Naive B cell (primary cell): ENCODE results near the gene TENT5C. TPM values are rescaled to one million over a fixed set of nuclear protein-coding genes. Genes with fewer than 3 reads are reported as not detected.

Experiments
- ATAC-seq, 2 donors: fragments of 150-1000 bp; cut with Tn5 transposase; 2 replicates each; pipeline ENCODE4 v1.10.0; 2021; ENCODE audit warnings: low read depth in 2 of 2, mild to moderate bottlenecking in 2 of 2, moderate library complexity in 2 of 2
- DNase-seq: peaks from one replicate; pipeline ENCODE4 v3.0.0; 2022
- H3K27ac Mint-ChIP-seq, 6 donors: one replicate each; pipeline ENCODE4 v1.8.0; 2020 to 2022; ENCODE audit warnings: mild to moderate bottlenecking in 6 of 6, mixed read lengths in 6 of 6, moderate library complexity in 5 of 6, inconsistent platforms in 2 of 6
- H3K27me3 Mint-ChIP-seq, 3 donors: one replicate each; pipeline ENCODE4 v1.8.0; 2021 to 2022; ENCODE audit warnings: mixed read lengths in 3 of 3, mild to moderate bottlenecking in 1 of 3
- H3K36me3 Mint-ChIP-seq, 2 donors: one replicate each; pipeline ENCODE4 v1.8.0; 2020 to 2022; ENCODE audit warnings: mixed read lengths in 2 of 2, inconsistent platforms in 1 of 2, mild to moderate bottlenecking in 1 of 2
- H3K4me1 Mint-ChIP-seq, 3 donors: one replicate each; pipeline ENCODE4 v1.8.0; 2020 to 2022; ENCODE audit warnings: mixed read lengths in 3 of 3, inconsistent platforms in 1 of 3, mild to moderate bottlenecking in 1 of 3, moderate library complexity in 1 of 3
- H3K4me3 Mint-ChIP-seq, 8 donors: one replicate each; pipeline ENCODE4 v1.8.0; 2020 to 2022; ENCODE audit warnings: mild to moderate bottlenecking in 8 of 8, mixed read lengths in 8 of 8, moderate library complexity in 8 of 8, inconsistent platforms in 2 of 8
- H3K9me3 Mint-ChIP-seq, 7 donors: one replicate each; pipeline ENCODE4 v1.8.0; 2020 to 2022; ENCODE audit warnings: mixed read lengths in 7 of 7, mild to moderate bottlenecking in 5 of 7, inconsistent platforms in 2 of 7, moderate library complexity in 1 of 7
- polyA plus RNA-seq, 6 donors: library from polyadenylated mRNA; unstranded; fragments of 300-500 nt; fragmentation: Illumina TruSeq; gene quantifications; one replicate each; pipeline ENCODE4 v1.2.3, GENCODE V29; 2021; ENCODE audit warnings: low read depth in 6 of 6

TENT5C gene
- polyA plus RNA-seq, 6 donors from 2014 or later, result 55.9 to 92.4 (median 65.2) TPM

DNA sequence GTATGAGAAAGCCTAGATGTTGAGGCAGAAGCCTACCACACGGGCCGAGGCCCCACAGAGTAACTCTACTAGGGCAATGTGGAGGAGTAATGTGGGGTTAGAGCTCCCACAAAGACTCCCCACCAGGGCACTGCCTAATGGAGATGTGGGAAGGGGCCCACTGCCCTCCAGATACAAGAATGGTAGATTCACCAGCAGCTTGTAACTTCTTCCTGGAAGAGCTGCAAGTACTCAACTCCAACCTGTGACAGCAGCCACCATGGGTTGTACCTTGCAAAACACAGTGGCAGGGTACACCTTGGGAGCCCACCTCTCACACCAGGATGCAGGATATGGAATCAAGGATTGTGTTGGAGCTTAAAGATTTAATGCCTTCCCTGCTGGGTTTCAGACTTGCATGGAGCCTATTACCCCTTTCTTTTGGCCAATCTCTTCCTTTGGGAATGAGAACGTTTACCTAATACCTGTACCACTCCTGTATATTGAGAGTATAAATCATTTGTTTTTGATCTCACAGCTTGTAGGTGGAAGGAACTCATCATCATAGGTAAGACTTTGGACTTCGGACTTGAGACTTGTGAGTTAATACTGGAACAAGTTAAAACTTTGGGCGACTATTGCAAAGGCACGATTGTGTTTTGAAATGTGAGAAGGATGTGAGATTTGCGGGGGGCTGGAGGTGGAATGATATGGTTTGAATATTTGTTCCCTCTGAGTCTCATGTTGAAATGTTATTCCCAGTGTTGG, 57.5 kb downstream of the TENT5C start:
- no peak for ATAC-seq
- peak overlapping the region; percentile 99 to 100 (median 99) for H3K27ac Mint-ChIP-seq
- H3K36me3 Mint-ChIP-seq, result no peaks in the 10 kb centered on the region
- H3K4me3 Mint-ChIP-seq, result peak overlapping the region in 6 of 8 donors; percentile 32 to 82 (median 52)
- peaks cover 85 to 98% (median 95%) of the 10 kb centered on the region in 3 donors for H3K4me1 Mint-ChIP-seq
- H3K9me3 Mint-ChIP-seq, result peaks cover 0 to 9% (median 1%) of the 10 kb centered on the region in 7 donors
- DNase-seq, result no peak
- H3K27me3 Mint-ChIP-seq, result no peaks in the 10 kb centered on the region

DNA sequence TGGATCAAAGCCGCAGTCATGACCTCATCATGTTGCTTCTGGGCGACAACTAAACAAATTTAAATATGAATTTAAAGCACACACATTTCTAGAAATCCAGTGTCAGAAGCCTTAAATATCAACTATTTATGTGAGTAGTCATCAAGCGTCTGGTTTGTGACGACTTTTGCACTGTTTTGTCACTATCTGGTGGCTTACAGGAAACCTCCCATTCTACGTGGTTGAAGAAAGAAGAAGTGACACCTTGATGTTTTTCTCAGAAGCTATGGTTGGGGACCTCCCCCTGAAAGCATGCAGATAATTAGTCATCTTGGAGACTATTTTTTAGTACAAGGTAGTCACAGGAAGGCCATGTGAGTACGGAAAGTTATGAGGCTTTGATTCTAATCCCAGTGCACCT, 58.5 kb downstream of the TENT5C start:
- ATAC-seq, result peak; percentile 90 to 91
- no peaks in the 10 kb centered on the region for H3K36me3 Mint-ChIP-seq
- no peaks in the 10 kb centered on the region for H3K27me3 Mint-ChIP-seq
- H3K9me3 Mint-ChIP-seq, result peaks cover 0 to 9% (median 1%) of the 10 kb centered on the region in 7 donors
- peak overlapping the region; percentile 99 to 100 (median 99) for H3K27ac Mint-ChIP-seq
- DNase-seq, result peak; percentile 90
- peak overlapping the region; percentile 11 to 82 (median 52) for H3K4me3 Mint-ChIP-seq
- peaks cover 75 to 91% (median 85%) of the 10 kb centered on the region in 3 donors for H3K4me1 Mint-ChIP-seq

DNA sequence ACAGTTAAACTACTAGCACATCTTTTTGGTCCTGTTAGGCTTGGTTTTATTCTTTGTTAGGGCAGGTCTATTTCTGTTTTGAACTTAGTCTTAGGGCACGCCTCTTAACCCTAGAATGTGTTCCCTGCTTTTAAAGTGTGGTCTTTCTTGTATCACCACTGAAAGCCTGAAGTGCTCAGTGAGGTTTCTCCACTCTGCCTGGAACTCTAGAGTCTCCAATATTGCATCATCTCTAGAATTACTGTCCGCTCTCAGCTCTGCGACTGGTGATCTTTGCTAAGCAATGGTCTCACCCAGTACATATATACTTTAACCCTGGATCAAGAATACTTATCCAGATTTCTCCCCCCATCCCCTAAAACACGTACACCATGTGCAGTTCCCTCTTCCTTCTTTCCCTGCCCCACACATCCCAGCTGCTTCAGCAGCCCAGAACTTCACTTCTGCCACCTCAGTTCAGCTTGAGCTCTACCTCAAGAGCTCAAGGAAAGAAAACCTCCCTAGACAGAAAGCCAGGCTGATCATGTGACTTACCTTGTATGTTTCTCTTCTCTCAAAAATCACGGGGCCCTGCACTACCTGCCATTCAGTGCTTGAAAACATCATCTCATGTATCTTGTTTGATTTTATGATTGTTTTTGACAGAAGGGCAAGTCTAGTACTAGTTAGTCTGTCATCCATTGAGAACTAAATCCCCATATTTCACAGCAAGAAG, 59.9 kb downstream of the TENT5C start:
- no peak for ATAC-seq
- peaks cover 67 to 92% (median 83%) of the 10 kb centered on the region in 3 donors for H3K4me1 Mint-ChIP-seq
- H3K27me3 Mint-ChIP-seq, result no peaks in the 10 kb centered on the region
- no peaks in the 10 kb centered on the region for H3K36me3 Mint-ChIP-seq
- peaks cover 0 to 9% (median 1%) of the 10 kb centered on the region in 7 donors for H3K9me3 Mint-ChIP-seq
- peak overlapping the region; percentile 99 to 100 (median 99) for H3K27ac Mint-ChIP-seq
- DNase-seq, result no peak
- H3K4me3 Mint-ChIP-seq, result peak overlapping the region; percentile 43 to 89 (median 60)

DNA sequence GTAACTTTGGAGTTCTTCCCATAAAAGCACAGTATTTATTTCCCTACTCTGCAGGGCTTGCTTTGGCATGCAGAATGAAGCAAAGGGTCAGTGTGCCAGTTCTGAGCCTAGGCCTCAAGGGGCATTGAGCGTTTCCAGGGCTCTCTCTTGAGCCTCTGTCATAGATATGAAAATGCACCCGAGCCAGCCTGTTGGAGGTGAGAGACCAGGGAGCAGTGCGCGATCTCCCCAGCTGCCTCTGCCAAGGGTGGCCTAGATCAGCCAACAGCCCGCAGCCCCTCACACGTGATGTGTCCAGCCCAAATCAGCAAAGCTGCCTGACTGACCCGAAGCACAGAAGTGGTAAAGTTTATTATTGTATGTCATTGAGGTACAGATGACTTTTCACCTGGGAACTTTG, 63.7 kb downstream of the TENT5C start:
- no peaks in the 10 kb centered on the region for H3K27me3 Mint-ChIP-seq
- peak overlapping the region in 3 of 6 donors; percentile 36 to 99 (median 76) for H3K27ac Mint-ChIP-seq
- no peaks in the 10 kb centered on the region for H3K36me3 Mint-ChIP-seq
- ATAC-seq (no peak), DNase-seq (no peak)
- H3K9me3 Mint-ChIP-seq, result peaks cover 0 to 9% (median 0%) of the 10 kb centered on the region in 7 donors
- peaks cover 62 to 87% (median 79%) of the 10 kb centered on the region in 3 donors for H3K4me1 Mint-ChIP-seq
- H3K4me3 Mint-ChIP-seq, result peak overlapping the region in 1 of 8 donors; percentile 73

DNA sequence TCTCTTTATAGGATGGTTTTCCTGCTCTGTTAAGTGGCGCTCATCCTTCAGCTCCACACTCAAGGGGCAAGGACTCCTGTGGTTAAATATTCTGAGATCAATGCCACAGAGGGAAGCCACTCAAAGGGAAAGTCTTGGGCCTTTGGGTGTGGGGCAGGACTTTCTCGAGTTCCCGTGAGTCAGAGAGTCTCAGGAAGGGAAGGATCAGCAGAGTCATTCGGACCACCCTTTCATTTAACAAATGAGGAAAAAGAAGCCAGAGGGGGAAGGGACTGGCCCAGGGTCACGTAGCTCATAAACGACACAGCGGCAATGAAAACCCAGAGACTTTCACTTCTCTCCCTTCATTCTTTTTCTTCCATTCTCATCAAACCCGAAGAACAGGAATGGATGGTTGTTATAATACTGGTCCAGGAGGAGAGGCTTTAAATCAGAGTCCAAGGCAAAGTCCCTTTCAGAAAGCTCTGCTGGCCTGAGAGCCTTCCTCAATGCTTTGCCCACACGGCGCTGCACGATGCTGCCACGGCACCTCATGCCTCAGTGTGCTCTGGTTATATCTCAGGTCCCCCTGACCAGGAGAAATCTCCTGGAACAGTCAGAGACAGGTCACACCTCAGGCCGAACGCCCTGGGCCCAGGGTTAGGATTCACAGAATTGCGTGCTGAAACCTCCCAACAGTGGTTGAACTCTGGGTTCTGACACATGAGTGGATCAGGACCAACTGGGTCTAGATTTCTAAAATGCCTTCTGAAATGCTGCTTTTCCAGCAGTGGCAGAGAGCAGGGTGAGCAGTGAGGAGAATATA, 65.3 kb downstream of the TENT5C start:
- Mint-ChIP-seq H3K4me1 (peaks cover 53 to 75% (median 67%) of the 10 kb centered on the region in 3 donors), H3K27ac (peak overlapping the region; percentile 44 to 99 (median 88)), H3K27me3 (no peaks in the 10 kb centered on the region), H3K4me3 (peak overlapping the region in 7 of 8 donors; percentile 9 to 83 (median 67)), H3K36me3 (no peaks in the 10 kb centered on the region), H3K9me3 (peaks cover 0 to 4% (median 0%) of the 10 kb centered on the region in 7 donors)
- DNase-seq (no peak), ATAC-seq (no peak)

DNA sequence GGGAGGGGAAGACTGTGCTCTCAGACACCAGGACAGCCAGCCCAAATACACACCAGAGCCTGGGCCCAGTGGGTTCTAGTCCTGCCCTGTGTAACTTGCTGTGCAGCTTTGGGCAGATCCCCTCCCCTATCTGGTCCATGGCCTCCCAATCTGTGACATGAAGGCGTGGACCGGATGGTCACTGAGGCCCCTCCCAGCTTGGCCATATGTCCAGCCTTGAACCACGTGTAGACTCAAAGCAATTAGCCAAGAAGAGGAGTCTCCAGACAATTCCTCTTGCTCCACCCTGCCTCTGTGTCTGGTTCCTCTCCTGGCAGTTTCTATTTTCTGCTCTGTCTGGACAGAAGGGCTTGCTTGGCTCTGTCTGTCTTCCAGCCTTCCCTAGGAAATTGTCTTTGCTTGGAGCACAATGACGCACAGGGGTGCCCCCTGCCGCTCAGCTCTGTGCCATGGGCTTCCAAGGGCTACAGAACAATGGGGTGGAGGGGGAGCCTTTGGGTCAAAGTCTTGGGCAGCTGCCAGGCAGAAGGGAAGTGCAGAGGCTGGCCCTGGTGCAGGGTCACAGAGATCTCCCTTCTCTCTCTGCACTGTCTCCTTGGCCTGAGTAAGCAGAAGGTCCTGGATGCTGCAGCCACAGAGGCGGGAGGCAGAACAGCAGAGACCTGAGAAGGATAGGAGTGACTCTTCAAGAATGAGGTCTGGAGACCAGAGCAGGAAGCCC, 66.1 kb downstream of the TENT5C start:
- ATAC-seq (no peak), DNase-seq (no peak)
- H3K9me3 Mint-ChIP-seq, result peaks cover 0 to 4% (median 0%) of the 10 kb centered on the region in 7 donors
- no peaks in the 10 kb centered on the region for H3K27me3 Mint-ChIP-seq
- no peaks in the 10 kb centered on the region for H3K36me3 Mint-ChIP-seq
- H3K4me1 Mint-ChIP-seq, result peaks cover 46 to 71% (median 65%) of the 10 kb centered on the region in 3 donors
- peak overlapping the region; percentile 15 to 99 (median 82) for H3K27ac Mint-ChIP-seq
- peak overlapping the region in 6 of 8 donors; percentile 34 to 80 (median 60) for H3K4me3 Mint-ChIP-seq

DNA sequence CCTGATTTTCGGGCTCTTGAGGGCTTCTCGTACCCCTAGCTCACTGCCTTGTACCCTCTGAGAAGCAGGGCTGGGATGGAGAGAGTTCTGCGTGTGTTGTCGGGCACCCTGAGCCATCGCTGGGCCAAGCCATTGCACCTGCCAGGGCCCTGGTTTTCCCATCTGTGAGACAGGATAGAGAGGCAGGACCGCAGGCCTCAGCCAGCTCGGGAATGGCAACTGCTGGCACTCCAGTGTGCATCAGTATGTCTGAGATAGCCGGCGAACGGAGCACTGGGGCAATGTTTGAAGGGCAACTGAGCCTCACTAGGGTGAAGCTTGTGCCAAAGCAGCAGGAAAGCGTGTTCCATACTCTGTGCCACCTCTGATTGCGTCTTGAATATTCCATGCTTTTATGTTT, 66.9 kb downstream of the TENT5C start:
- ATAC-seq (no peak), DNase-seq (no peak)
- Mint-ChIP-seq H3K27me3 (no peaks in the 10 kb centered on the region), H3K9me3 (peaks cover 0 to 4% (median 0%) of the 10 kb centered on the region in 7 donors), H3K36me3 (no peaks in the 10 kb centered on the region), H3K27ac (peak overlapping the region in 4 of 6 donors; percentile 5 to 99 (median 78)), H3K4me1 (peaks cover 39 to 65% (median 61%) of the 10 kb centered on the region in 3 donors), H3K4me3 (peak overlapping the region in 1 of 8 donors; percentile 9)

DNA sequence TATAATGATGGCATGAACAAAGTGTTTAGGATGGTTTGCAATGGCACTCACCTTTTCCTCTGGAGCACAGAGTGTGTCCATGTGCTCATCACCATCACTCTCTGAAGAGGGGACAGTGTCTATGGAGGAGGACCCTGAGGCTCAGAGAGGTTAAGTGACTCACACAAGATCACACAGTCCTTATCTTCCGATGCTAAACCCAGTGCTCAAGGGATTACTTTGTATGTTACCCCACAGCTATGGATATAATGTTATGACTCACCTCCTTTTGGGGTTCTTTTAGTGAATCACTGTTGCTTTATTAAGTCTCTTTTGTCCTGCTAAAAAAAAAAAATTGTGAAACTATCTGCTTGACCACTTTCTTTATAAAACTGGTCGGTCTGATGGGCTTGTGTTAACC, 67.6 kb downstream of the TENT5C start:
- DNase-seq (no peak), ATAC-seq (no peak)
- Mint-ChIP-seq H3K27ac (peak overlapping the region in 2 of 6 donors; percentile 71 to 85), H3K27me3 (no peaks in the 10 kb centered on the region), H3K4me1 (peaks cover 38 to 62% (median 61%) of the 10 kb centered on the region in 3 donors), H3K4me3 (no peak overlapping the region), H3K36me3 (no peaks in the 10 kb centered on the region), H3K9me3 (no peaks in the 10 kb centered on the region)

DNA sequence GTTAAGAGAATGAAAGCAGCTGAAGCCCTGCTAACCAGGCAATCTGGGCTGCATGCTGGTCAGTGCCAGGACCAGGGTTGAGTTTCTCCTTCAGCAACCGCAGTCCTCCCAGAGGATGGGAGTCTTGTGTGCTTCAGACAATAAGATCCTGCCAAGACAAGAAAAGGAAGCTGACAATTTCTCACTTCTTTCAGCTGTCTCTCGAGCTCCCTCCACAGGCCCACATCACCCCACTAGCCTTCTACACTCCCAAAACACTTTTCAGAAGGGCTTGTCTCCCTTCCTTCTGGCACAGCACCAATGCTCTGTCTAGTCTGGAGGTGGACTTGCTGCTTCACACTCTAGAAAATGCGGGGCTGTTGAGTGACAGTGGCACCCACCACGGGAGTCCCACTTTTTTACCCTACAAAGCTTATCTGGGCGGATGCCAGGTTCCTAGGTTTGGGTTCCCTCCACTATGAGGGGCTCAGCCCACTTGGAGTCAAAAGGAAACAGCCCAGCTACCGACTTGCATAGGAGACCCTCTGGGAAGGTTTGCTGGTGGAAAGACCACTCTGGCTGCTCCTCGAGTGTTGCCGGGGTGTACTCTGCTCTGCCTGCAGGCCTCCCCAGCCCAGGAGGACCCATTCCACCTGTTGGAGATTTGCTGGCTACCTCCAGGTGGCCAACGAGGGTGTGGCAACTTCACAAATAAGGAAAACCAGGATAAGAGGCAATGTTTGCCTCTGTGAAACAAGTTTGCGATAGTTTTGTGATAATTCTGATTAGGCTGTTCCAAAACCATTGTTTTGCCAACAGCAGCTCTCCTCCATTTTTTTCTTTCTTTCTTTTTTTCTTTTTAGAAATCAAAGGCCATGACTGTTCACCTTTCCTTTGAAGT, 68.9 kb downstream of the TENT5C start:
- Mint-ChIP-seq H3K4me3 (no peak overlapping the region), H3K4me1 (peaks cover 38 to 58% (median 55%) of the 10 kb centered on the region in 3 donors), H3K36me3 (no peaks in the 10 kb centered on the region), H3K27me3 (no peaks in the 10 kb centered on the region), H3K9me3 (no peaks in the 10 kb centered on the region), H3K27ac (peak overlapping the region; percentile 54 to 94 (median 83))
- peak; percentile 74 to 83 for ATAC-seq
- DNase-seq, result peak; percentile 65

DNA sequence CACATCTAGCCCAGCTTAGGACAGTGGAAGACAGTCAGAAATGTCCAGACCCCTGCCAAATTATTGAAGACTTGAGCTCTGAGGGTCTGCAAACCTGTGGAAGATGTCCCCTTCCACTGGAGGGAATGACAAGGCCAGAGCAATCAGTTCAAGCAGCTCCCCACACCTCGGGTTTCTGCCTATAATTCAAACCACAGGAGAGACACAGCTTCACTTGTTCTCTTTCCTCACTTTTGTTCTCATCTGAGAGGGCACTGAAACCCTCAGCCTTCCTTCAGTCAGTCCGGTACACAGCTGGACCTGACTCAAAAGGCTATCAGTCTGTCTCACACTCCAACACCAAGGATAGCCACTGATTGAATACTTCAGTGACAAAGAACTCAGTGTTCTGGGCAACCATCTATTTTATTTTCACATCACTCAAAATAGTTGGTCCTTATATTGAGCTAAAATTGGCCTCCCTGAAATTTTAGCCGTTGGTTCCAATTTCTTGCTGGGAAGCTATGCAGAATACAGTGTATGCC, 70.1 kb downstream of the TENT5C start:
- Mint-ChIP-seq H3K9me3 (no peaks in the 10 kb centered on the region), H3K36me3 (no peaks in the 10 kb centered on the region), H3K27ac (peak overlapping the region in 3 of 6 donors; percentile 15 to 88 (median 38)), H3K4me3 (no peak overlapping the region), H3K27me3 (no peaks in the 10 kb centered on the region), H3K4me1 (peaks cover 30 to 46% (median 43%) of the 10 kb centered on the region in 3 donors)
- DNase-seq, result no peak
- no peak for ATAC-seq

DNA sequence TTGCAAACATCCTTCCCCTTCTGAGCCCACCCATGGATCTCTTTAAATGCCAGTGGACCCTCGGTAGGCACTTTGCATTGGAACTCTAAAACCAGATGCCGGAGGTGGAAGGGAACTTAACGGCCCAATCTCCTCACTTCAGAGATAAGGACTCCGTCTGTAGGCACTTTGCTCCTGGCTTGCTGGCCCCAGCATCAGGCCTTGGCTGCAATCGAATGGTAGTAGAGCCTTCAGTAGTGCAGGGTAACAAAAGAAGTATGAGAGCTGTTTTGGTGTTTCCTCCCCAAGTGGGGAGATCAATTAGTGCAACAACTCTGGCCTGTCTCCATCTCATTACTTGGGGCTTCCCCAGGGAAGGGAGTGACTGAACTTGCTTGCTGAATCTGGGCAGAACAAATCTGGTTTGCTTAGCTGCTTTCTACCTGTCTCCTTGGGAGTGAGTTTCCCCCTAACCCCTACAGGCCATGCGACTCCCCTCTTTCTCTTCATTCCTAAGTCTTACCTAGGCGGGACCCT, 70.8 kb downstream of the TENT5C start:
- peak; percentile 42 to 45 for ATAC-seq
- peaks cover 23 to 39% (median 37%) of the 10 kb centered on the region in 3 donors for H3K4me1 Mint-ChIP-seq
- DNase-seq, result no peak
- no peaks in the 10 kb centered on the region for H3K36me3 Mint-ChIP-seq
- H3K9me3 Mint-ChIP-seq, result no peaks in the 10 kb centered on the region
- H3K27ac Mint-ChIP-seq, result peak overlapping the region in 2 of 6 donors; percentile 54 to 74
- H3K4me3 Mint-ChIP-seq, result no peak overlapping the region
- H3K27me3 Mint-ChIP-seq, result no peaks in the 10 kb centered on the region
